ENCODE data around the gene VAC14. TPM values are rescaled to one million over a fixed set of nuclear protein-coding genes. Genes with fewer than 3 reads are reported as not detected.

The VAC14 gene
- total RNA-seq, 4 donors from 2014 or later: 18.6 to 32.2 (median 25.9) TPM

DNA sequence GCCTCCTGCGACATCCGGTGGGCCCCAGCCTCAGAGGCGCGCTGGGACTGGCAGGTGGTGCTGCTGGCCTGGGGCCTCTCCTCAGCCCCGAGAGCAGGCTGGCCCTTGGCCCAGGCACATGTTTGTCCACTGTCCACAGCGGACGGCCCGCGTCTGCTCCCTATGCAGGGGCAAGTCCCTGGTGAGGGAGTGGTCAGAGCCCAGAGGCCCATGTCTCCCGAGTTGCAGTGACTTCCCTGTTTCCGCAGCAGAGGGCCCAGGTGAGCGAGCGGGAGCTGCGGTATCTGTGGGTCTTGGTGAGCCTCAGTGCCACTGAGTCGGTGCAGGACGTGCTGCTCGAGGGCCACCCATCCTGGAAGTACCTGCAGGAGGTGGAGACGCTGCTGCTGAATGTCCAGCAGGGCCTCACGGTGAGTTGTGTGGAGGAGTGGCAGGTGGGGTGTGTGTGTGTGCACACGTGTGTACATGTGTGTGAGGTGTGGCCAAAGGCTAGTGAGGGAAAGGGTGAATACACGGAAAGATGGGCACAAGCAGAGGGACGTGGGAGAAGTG is 144.2 kb downstream of the VAC14 start:
- intact Hi-C loops (cut with DNase I): loop anchor here (5.0 to 10.0 kb wide), 2 partner anchors 134 to 292 kb away; partner anchors contain the start of genes COG4 and SF3B3
- WGBS, 2 donors: 67 to 73% methylated on average over 7 to 11 of the region's 22 CpGs
- no peak overlapping the region for H3K4me3 ChIP-seq
- H3K27me3 ChIP-seq: no peaks in the 10 kb centered on the region
- TF ChIP-seq, protein P1, sequence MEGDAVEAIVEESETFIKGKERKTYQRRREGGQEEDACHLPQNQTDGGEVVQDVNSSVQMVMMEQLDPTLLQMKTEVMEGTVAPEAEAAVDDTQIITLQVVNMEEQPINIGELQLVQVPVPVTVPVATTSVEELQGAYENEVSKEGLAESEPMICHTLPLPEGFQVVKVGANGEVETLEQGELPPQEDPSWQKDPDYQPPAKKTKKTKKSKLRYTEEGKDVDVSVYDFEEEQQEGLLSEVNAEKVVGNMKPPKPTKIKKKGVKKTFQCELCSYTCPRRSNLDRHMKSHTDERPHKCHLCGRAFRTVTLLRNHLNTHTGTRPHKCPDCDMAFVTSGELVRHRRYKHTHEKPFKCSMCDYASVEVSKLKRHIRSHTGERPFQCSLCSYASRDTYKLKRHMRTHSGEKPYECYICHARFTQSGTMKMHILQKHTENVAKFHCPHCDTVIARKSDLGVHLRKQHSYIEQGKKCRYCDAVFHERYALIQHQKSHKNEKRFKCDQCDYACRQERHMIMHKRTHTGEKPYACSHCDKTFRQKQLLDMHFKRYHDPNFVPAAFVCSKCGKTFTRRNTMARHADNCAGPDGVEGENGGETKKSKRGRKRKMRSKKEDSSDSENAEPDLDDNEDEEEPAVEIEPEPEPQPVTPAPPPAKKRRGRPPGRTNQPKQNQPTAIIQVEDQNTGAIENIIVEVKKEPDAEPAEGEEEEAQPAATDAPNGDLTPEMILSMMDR (IDR thresholded peaks at IDR 0.05): no peak
- no peak for TF ChIP-seq POLR2A (IDR thresholded peaks at IDR 0.05)
- H3K9me3 ChIP-seq: no peaks in the 10 kb centered on the region
- no peak for DNase-seq
- H3K27ac ChIP-seq: no peak overlapping the region
- peaks cover 0 to 35% (median 0%) of the 10 kb centered on the region in 3 donors for H3K36me3 ChIP-seq
- peaks cover 0 to 31% (median 4%) of the 10 kb centered on the region in 3 donors for H3K4me1 ChIP-seq

DNA sequence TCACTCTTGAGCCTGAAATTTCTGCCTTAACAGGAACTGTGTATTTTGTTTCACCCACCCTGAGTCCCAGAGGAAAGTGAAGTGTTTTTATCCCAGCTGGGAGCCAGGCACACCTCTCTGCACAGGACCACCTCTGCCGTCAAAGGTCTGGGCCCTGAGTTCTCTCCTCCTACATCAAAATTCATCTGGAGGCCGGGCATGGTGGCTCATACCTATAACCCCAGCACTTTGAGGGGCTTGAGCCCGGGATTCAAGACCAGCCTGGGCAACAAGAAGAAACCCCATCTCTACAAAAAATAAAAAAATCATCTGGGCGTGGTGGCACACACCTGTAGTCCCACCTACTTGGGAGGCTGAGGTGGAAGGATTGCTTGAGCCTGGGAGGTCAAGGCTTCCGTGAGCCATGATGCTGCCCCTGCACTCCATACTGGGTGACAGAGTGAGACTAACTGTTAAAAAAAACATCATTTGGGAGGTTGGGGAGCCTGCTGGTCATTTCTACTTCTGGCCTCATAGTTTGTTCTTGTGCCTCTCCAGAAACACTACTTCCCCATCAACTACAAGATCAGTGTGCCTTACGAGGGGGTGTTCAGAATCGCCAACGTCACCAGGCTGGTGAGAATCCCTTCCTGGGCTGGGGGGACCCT is 144.8 kb downstream of the VAC14 start:
- WGBS, 2 donors: 84 to 98% methylated on average over 4 to 6 of the region's 8 CpGs
- intact Hi-C loops (cut with DNase I): loop anchor here (5.0 to 10.0 kb wide), 2 partner anchors 134 to 291 kb away; partner anchors contain the start of genes COG4 and SF3B3
- Histone ChIP-seq H3K4me3 (no peak overlapping the region), H3K36me3 (peaks cover 0 to 31% (median 0%) of the 10 kb centered on the region in 3 donors), H3K9me3 (no peaks in the 10 kb centered on the region), H3K27me3 (no peaks in the 10 kb centered on the region), H3K4me1 (peaks cover 3 to 34% (median 4%) of the 10 kb centered on the region in 3 donors), H3K27ac (no peak overlapping the region)
- TF ChIP-seq, protein P1 (IDR thresholded peaks at IDR 0.05): no peak
- no peak for DNase-seq

- Histone ChIP-seq H3K27me3 (no peaks in the 10 kb centered on the region), H3K36me3 (peaks cover 0 to 29% (median 0%) of the 10 kb centered on the region in 3 donors), H3K4me3 (peak overlapping the region in 3 of 4 donors; percentile 17 to 51 (median 23)), H3K27ac (peak overlapping the region in 2 of 4 donors; percentile 36 to 57), H3K4me1 (peaks cover 4 to 50% (median 5%) of the 10 kb centered on the region in 3 donors), H3K9me3 (no peaks in the 10 kb centered on the region)
- intact Hi-C loops (cut with DNase I): loop anchor here (10.0 kb wide), 1 partner anchor 289 kb away; no protein-coding TSS in a partner anchor
- no peak for TF ChIP-seq POLR2A (IDR thresholded peaks at IDR 0.05)
- TF ChIP-seq, protein P1 (IDR thresholded peaks at IDR 0.05): peak; percentile 86 to 97 (median 92)
- 11 to 34% methylated on average over 20 to 22 of the region's 35 CpGs for WGBS, 2 donors
- no peak for DNase-seq
These were observed 146.9 kb downstream of the VAC14 start for GRCh38 chr16:70653809-70654771.

DNA sequence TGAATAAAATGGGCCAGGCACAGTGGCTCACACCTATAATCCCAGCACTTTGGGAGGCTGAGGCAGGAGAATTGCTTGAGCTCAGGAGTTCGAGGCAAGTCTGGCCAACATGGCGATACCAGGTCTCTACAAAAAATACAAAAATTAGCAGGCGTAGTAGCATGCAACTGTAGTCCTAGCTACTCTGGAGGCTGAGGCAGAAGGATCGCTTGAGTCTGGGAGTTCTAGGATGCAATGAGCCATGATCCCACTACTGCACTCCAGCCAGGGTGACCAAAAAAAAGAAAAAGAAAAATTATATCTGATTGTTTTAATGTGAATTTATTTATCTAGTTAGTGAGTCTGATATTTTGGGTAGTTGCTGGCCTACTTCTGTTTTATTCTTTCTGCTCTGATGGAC is 147.6 kb downstream of the VAC14 start:
- DNase-seq: no peak
- H3K4me3 ChIP-seq: no peak overlapping the region
- no peaks in the 10 kb centered on the region for H3K27me3 ChIP-seq
- peak overlapping the region in 1 of 4 donors; percentile 34 for H3K27ac ChIP-seq
- no peak for TF ChIP-seq POLR2A (IDR thresholded peaks at IDR 0.05)
- TF ChIP-seq, protein P1 (IDR thresholded peaks at IDR 0.05): no peak
- no peaks in the 10 kb centered on the region for H3K9me3 ChIP-seq
- WGBS, 2 donors: 79 to 82% methylated on average over 4 of the region's 4 CpGs
- peaks cover 0 to 27% (median 0%) of the 10 kb centered on the region in 3 donors for H3K36me3 ChIP-seq
- intact Hi-C loops (cut with DNase I): loop anchor here (10.0 kb wide), 1 partner anchor 289 kb away; no protein-coding TSS in a partner anchor
- peaks cover 4 to 53% (median 8%) of the 10 kb centered on the region in 3 donors for H3K4me1 ChIP-seq

Measured in esophagus squamous epithelium (tissue), 5 donors.